Kidney epithelial cell (primary cell): ENCODE measurements around the gene PTCH2. TPM values are rescaled to one million over a fixed set of nuclear protein-coding genes. Genes with fewer than 3 reads are reported as not detected.
"Not testable (repeated sequence)": the region's sequence is repeated elsewhere in the genome, so short reads cannot be mapped to it uniquely, and the experiment has no call there.

ENCODE experiments used
- DNase-seq: peaks from one replicate; pipeline ENCODE4 v3.0.0-alpha.2; 2010; ENCODE audit warnings: low read depth
- H3K27me3 ChIP-seq: 2 replicates; pipeline ENCODE4 v1.6.0; 2011; ENCODE audit warnings: low read length; ENCODE audit not compliant: control insufficient read depth, insufficient read depth
- H3K36me3 ChIP-seq: 2 replicates; pipeline ENCODE4 v1.5.1; 2011; ENCODE audit warnings: low read length; ENCODE audit not compliant: control insufficient read depth, insufficient read depth
- H3K4me3 ChIP-seq: 2 replicates; pipeline ENCODE4 v1.5.1; 2011; ENCODE audit warnings: low read depth, mild to moderate bottlenecking, control low read depth, low read length
- total RNA-seq: library from RNA; depleted of rRNA; stranded (reverse); fragments of >200 nt; gene quantifications from 2 replicates; pipeline ENCODE4 v1.2.3, GENCODE V29; 2015
- TF ChIP-seq, protein P1 (sequence below): IDR thresholded peaks from 2 replicates; pipeline ENCODE4 v1.5.1; 2011; ENCODE audit warnings: mild to moderate bottlenecking, moderate library complexity, low read length, control low read depth, inconsistent platforms; ENCODE audit not compliant: insufficient read depth, poor library complexity, severe bottlenecking

The PTCH2 gene
- total RNA-seq, 1 donor from 2014 or later, result 0.38 TPM

DNA sequence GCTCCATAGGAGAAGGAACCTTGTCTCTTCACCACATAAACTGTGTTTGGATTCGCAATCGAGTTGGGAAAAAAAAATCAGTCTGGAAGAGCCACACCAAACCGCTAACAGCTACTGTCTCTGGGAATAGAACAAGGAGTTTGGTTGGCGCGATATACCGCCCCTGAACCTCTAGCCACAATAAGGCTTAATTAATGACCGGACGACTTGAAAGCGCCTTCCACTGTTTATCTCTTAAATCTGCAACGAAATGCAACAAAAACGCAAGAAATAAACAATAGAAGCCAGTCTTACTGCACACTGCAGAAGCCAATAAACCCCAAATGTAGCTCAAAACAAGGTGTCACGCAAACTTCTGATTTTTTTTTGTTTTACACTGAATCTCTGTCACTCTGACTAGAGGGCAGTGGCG, 23.9 kb downstream of the PTCH2 start:
- no peaks in the 10 kb centered on the region for H3K27me3 ChIP-seq
- TF ChIP-seq, protein P1, sequence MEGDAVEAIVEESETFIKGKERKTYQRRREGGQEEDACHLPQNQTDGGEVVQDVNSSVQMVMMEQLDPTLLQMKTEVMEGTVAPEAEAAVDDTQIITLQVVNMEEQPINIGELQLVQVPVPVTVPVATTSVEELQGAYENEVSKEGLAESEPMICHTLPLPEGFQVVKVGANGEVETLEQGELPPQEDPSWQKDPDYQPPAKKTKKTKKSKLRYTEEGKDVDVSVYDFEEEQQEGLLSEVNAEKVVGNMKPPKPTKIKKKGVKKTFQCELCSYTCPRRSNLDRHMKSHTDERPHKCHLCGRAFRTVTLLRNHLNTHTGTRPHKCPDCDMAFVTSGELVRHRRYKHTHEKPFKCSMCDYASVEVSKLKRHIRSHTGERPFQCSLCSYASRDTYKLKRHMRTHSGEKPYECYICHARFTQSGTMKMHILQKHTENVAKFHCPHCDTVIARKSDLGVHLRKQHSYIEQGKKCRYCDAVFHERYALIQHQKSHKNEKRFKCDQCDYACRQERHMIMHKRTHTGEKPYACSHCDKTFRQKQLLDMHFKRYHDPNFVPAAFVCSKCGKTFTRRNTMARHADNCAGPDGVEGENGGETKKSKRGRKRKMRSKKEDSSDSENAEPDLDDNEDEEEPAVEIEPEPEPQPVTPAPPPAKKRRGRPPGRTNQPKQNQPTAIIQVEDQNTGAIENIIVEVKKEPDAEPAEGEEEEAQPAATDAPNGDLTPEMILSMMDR, result no peak
- no peaks in the 10 kb centered on the region for H3K36me3 ChIP-seq
- peak overlapping the region; percentile 15 for H3K4me3 ChIP-seq
- no peak for DNase-seq

DNA sequence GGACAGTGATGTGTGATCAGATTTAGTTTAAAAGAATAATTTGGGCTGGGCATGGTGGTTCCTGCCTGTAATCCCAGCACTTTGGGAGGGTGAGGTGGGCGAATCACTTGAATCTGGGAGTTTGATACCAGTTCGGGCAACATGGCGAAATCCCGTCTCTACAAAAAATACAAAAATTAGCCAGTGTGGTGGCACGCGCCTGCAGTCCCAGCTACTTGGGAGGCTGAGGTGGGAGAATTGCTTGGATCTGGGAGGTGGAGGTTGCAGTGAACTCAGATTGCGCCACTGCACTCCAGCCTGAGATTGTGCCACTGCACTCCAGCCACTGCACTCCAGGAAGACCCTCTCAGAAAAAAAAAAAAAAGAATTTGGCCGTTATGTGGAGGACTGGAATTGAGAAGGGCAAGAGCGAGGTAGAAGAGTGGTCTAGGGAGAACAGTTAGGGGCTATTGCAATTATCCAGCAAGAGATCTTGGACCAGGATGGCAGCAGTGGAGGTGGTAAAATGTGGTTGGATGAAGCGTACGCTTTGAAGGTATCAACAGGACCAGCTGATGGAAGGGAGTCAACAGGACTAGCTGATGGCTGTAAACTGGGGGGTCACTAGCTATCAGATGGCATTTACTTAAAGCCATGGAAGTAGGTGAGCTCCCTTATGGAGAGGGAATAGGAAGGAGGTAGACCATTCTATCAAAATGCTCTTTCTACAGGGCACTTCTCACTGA, 25.1 kb downstream of the PTCH2 start:
- no peak overlapping the region for H3K4me3 ChIP-seq
- no peak for DNase-seq
- H3K27me3 ChIP-seq, result no peaks in the 10 kb centered on the region
- TF ChIP-seq, protein P1, result no peak
- no peaks in the 10 kb centered on the region for H3K36me3 ChIP-seq

DNA sequence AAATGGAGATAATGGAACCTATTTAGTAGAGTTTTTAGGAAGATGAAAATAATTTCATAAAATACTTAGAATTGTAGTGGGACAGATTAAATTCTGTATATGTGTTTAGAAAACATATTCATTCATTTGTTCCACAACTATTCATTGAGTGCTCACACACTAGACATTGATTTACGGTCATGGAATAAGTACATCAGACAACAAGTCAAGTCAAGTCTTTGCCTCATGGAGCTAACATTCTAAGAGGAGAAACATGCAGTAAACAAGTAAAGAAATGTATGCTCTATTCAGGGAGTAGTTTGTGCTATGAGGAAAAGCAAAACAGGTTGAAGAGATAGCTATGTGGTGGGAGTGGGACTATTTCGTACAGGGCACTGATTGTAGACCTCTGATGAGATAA, 25.7 kb downstream of the PTCH2 start:
- DNase-seq, result no peak
- Histone ChIP-seq H3K36me3 (no peaks in the 10 kb centered on the region), H3K4me3 (no peak overlapping the region), H3K27me3 (no peaks in the 10 kb centered on the region)
- TF ChIP-seq, protein P1, result no peak

DNA sequence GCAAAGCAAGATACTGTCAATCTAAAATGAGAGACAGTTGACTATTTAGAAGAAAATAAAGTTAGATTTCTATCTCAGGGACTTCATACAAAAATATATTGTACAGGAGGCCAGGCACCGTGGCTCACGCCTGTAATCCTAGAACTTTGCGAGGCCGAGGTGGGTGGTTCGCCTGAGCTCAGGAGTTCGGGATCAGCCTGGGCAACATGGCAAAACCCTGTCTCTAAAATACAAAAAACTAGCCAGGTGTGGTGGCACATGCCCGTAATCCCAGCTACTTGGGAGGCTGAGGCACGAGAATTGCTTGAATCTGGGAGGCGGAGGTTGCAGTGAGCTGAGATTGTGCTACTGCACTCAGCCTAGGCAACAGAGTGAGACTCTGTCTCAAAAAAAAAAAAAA, 27.1 kb downstream of the PTCH2 start:
- not testable (repeated sequence) for DNase-seq, H3K4me3 ChIP-seq, H3K27me3 ChIP-seq, H3K36me3 ChIP-seq

DNA sequence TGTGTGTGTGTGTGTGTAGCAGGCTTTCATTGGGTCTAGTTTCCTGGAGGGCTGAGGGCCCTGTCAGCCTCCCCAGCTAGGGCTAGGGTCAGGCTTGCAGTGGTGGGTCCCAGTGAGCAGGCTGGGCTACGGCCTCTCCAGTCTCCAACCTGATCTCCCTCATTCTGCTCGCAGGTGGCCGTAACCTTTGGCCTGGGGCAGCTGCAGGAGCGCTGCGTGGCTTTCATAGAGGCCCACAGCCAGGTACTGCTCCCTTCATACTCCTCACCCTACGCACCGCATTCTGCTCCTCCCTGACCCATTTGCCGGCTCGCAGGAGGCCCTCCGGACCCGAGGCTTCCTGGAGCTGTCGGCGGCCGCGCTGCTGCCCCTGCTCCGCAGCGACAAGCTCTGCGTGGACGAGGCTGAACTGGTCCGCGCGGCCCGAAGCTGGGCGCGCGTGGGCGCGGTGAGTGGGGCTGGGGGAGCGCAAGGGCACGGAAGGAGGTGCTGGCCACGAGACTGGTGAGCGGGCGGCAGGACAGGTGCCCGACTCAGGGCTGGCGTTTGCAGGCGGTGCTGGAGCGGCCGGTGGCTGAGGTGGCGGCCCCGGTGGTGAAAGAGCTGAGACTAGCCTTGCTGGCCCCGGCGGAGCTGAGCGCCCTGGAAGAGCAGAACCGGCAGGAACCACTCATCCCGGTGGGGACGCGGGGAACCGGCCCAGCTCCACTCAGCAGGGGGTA, 30.1 kb downstream of the PTCH2 start:
- TF ChIP-seq, protein P1, result no peak
- DNase-seq, result no peak
- Histone ChIP-seq H3K4me3 (peak overlapping the region; percentile 35), H3K36me3 (no peaks in the 10 kb centered on the region), H3K27me3 (no peaks in the 10 kb centered on the region)

DNA sequence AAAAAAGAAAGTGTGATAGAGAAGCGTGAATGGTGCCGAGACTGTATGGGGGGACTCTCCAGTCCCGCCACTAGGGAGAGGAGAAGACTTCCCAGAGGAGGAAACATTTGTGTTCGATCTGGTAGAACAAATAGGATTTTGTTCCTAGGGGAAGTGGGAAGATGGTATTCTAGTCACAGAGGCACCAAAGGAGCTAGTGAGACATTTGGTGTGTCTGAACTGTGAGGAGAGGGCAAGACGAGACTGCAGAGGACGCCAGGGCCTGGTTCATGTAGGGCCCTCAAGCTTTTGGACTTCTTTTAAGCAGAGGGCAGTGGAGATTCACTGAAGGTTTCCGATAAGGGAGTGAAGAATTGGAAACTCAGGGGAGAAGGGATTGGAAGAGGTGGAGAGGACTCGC, 31.8 kb downstream of the PTCH2 start:
- peaks cover 1% of the 10 kb centered on the region for H3K36me3 ChIP-seq

DNA sequence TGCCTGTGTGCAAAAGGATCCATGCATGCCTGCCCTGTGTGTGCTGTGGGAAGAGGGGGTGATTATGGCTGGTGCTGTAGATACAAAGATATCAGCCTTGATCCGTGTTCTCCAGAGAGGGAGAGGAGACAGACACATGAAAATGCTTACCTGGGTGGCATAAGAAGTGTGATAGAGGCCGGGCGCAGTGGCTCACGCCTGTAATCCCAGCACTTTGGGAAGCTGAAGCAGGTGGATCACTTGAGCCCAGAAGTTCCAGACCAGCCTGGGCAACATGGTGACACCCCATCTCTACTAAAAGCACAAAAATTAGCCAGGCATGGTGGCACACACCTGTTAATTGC, 32.3 kb downstream of the PTCH2 start:
- not testable (repeated sequence) for H3K4me3 ChIP-seq, H3K36me3 ChIP-seq, H3K27me3 ChIP-seq, DNase-seq

More for the DNA sequence above, 31.8 kb downstream of the PTCH2 start:
- no peak for DNase-seq
- TF ChIP-seq, protein P1, result no peak
- H3K27me3 ChIP-seq, result no peaks in the 10 kb centered on the region
- no peak overlapping the region for H3K4me3 ChIP-seq
